Suprapubic skin (tissue), 4 donors: ENCODE data around the gene UBE2R2. TPM values are rescaled to one million over a fixed set of nuclear protein-coding genes. Genes with fewer than 3 reads are reported as not detected.

Source experiments
- DNase-seq, 2 donors: peaks; one replicate each; pipeline ENCODE4 v3.0.0-alpha.2; 2019; ENCODE audit warnings: low spot score in 2 of 2
- H3K27ac ChIP-seq: fragments of 200-600 bp; sonication (generic); one replicate; pipeline ENCODE4 v1.5.1; 2019
- H3K27me3 ChIP-seq: fragments of 200-600 bp; sonication (generic); one replicate; pipeline ENCODE4 v1.5.1; 2019
- H3K36me3 ChIP-seq: fragments of 200-600 bp; sonication (generic); one replicate; pipeline ENCODE4 v1.5.1; 2019
- H3K4me1 ChIP-seq: fragments of 200-600 bp; sonication (generic); one replicate; pipeline ENCODE4 v1.5.1; 2019
- H3K4me3 ChIP-seq: fragments of 200-600 bp; sonication (generic); one replicate; pipeline ENCODE4 v1.5.1; 2019; ENCODE audit warnings: mild to moderate bottlenecking
- H3K9me3 ChIP-seq: fragments of 200-600 bp; sonication (generic); one replicate; pipeline ENCODE4 v1.5.1; 2019
- CTCF ChIP-seq, 2 donors: fragments of 200-600 bp in 1 of 2; fragments of 450-650 bp in 1 of 2; sonication (generic) in 1 of 2; IDR thresholded peaks; one replicate each; pipeline ENCODE4 v1.5.1; 2016 to 2019; ENCODE audit warnings: antibody characterized with exemption in 2 of 2, mild to moderate bottlenecking in 1 of 2, moderate library complexity in 1 of 2
- EP300 ChIP-seq: sonication (generic); formaldehyde crosslinking; IDR thresholded peaks from one replicate; pipeline ENCODE4 v1.6.1; 2017; ENCODE audit warnings: antibody characterized with exemption
- POLR2A ChIP-seq, 2 donors: fragments of 450-650 bp; IDR thresholded peaks; one replicate each; pipeline ENCODE4 v1.6.1; 2017; ENCODE audit warnings: antibody characterized with exemption in 2 of 2, mild to moderate bottlenecking in 2 of 2, moderate library complexity in 2 of 2
- POLR2AphosphoS5 ChIP-seq, 3 donors: sonication (generic); formaldehyde crosslinking; IDR thresholded peaks; one replicate each; pipeline ENCODE4 v1.6.1; 2017; ENCODE audit warnings: antibody characterized with exemption in 3 of 3
- WGBS: methylation state at CpG from one replicate; pipeline ENCODE4 v1.1.5; 2018; 5-methylcytosine and 5-hydroxymethylcytosine counted together
- total RNA-seq, 4 donors: library from RNA; depleted of rRNA; stranded (reverse); fragments of >200 nt; gene quantifications; one replicate each; pipeline ENCODE4 v1.1.0, GENCODE V29; 2016

Gene UBE2R2
- total RNA-seq, 4 donors from 2014 or later: 29.2 to 36.4 (median 33.5) TPM

GRCh38 chr9:33780276-33780675 is 36.7 kb upstream of the UBE2R2 start:
- Histone ChIP-seq H3K9me3 (no peaks in the 10 kb centered on the region), H3K27ac (no peak overlapping the region)
- TF ChIP-seq POLR2A (IDR thresholded peaks at IDR 0.05) (no peak), EP300 (no peak), POLR2AphosphoS5 (IDR thresholded peaks at IDR 0.05) (no peak), CTCF (IDR thresholded peaks at IDR 0.05) (no peak)

GRCh38 chr9:33781736-33782135 is 35.2 kb upstream of the UBE2R2 start:
- no peak overlapping the region for H3K27ac ChIP-seq
- no peaks in the 10 kb centered on the region for H3K9me3 ChIP-seq
- H3K4me1 ChIP-seq: peaks cover 7% of the 10 kb centered on the region
- WGBS: 100% methylated on average over 1 of the region's 1 CpG
- no peaks in the 10 kb centered on the region for H3K27me3 ChIP-seq
- TF ChIP-seq EP300: no peak
- no peak for TF ChIP-seq POLR2A (IDR thresholded peaks at IDR 0.05)
- TF ChIP-seq POLR2AphosphoS5 (IDR thresholded peaks at IDR 0.05): no peak
- TF ChIP-seq CTCF (IDR thresholded peaks at IDR 0.05): no peak
- H3K4me3 ChIP-seq: no peak overlapping the region
- no peak for DNase-seq
- H3K36me3 ChIP-seq: no peaks in the 10 kb centered on the region

More at GRCh38 chr9:33780276-33780675, 36.7 kb upstream of the UBE2R2 start:
- Histone ChIP-seq H3K4me3 (no peak overlapping the region), H3K4me1 (peaks cover 8% of the 10 kb centered on the region), H3K36me3 (no peaks in the 10 kb centered on the region), H3K27me3 (no peaks in the 10 kb centered on the region)
- DNase-seq: no peak

DNA sequence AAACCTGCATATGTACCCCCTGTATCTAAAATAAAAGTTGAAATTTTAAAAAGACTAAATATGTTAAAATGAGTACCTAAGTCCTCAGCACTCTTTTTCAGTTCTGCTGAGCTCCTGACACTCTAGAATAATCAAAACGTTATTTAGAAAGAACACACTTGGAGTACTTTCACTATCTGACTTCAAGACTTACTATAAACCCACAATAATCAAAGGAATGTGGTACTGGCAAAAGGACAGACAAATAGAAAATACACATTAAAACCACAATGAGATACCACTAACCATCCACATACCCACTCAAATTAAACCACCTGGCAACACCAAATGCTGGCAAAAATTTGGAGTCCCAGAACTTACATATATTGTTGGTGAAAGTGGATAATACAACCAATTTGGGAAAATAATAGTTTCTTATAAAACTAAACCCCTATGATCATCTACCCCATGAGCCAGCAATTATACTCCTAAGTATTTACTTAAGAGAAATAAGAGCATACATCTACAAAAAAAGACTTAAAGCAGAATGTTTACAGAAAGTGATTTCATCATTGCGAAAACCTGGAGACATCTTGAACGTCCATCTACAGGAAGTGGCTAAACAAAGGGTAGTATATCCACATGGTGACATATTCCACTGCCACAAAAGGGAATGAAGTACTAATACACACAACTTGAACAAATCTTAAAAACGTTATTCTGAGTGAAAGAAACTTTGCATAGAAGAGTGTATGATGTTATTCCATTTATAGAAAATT is 34.4 kb upstream of the UBE2R2 start:
- 46% methylated on average over 4 of the region's 4 CpGs for WGBS
- no peak overlapping the region for H3K27ac ChIP-seq

DNA sequence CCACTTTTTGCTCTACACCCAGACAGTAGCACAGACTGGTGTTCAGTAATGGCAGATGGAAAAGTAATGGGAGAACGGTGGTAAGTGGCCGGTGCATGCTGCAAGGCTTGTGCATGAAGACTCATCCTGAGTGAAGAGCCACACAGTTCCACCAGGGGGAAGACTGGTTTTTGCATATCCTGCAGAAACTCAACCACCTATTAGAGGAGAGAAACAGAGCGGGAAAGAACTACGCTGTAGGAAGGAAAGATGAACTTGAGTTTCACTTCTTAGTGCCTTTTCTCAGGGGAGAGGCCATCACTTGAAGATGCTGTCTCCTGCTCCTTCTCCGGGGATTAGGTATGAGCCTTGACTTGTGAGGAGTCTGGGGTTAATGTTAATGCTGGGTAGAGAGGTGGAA is 31.0 kb upstream of the UBE2R2 start:
- no peak for DNase-seq
- H3K27ac ChIP-seq: no peak overlapping the region
- TF ChIP-seq CTCF (IDR thresholded peaks at IDR 0.05): no peak
- no peak for TF ChIP-seq POLR2AphosphoS5 (IDR thresholded peaks at IDR 0.05)
- TF ChIP-seq EP300: no peak
- TF ChIP-seq POLR2A (IDR thresholded peaks at IDR 0.05): no peak
- H3K36me3 ChIP-seq: no peaks in the 10 kb centered on the region
- H3K27me3 ChIP-seq: no peaks in the 10 kb centered on the region
- no peaks in the 10 kb centered on the region for H3K9me3 ChIP-seq
- no peak overlapping the region for H3K4me3 ChIP-seq
- WGBS: 87% methylated on average over 5 of the region's 5 CpGs
- H3K4me1 ChIP-seq: no peaks in the 10 kb centered on the region

More for the DNA sequence above, 34.4 kb upstream of the UBE2R2 start:
- TF ChIP-seq EP300 (no peak), POLR2A (IDR thresholded peaks at IDR 0.05) (no peak), CTCF (IDR thresholded peaks at IDR 0.05) (no peak), POLR2AphosphoS5 (IDR thresholded peaks at IDR 0.05) (no peak)
- Histone ChIP-seq H3K36me3 (no peaks in the 10 kb centered on the region), H3K4me3 (no peak overlapping the region), H3K9me3 (no peaks in the 10 kb centered on the region), H3K27me3 (no peaks in the 10 kb centered on the region), H3K4me1 (peaks cover 7% of the 10 kb centered on the region)
- no peak for DNase-seq

DNA sequence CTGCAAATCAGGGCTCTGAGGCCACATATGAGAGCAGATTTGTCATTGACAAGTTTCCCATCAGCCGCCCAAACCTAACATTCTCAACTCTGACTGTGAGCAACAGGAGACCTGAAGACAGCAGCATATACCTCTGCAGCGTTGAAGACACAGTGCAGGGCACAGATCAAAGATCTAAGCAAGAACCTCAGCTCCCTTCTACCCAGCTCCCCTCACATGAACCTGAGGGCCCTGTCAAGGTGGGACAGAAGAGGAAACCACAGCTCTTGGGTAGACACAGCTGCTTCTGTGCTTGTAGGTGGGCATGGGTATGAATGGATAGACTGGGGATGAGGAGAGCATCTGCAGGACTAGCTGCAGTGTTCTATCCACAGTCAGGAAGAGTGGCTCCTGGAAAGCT is 30.3 kb upstream of the UBE2R2 start:
- Histone ChIP-seq H3K4me1 (no peaks in the 10 kb centered on the region), H3K27ac (no peak overlapping the region), H3K36me3 (no peaks in the 10 kb centered on the region), H3K4me3 (no peak overlapping the region), H3K9me3 (no peaks in the 10 kb centered on the region), H3K27me3 (no peaks in the 10 kb centered on the region)
- no peak for DNase-seq
- no peak for TF ChIP-seq CTCF (IDR thresholded peaks at IDR 0.05)
- no peak for TF ChIP-seq POLR2AphosphoS5 (IDR thresholded peaks at IDR 0.05)
- WGBS: 94% methylated on average over 2 of the region's 2 CpGs
